HAP-1 (cell line): Measurements from ENCODE around the gene SLC2A6.

Experiments
- DNase-seq, 2 experiments: peaks; one replicate each; pipeline ENCODE4 v3.0.0-alpha.2; 2016 to 2020; ENCODE audit warnings: low spot score in 2 of 2
- H3K27me3 ChIP-seq: fragments of 250-450 bp; sonication (Bioruptor Pico); 2 replicates; pipeline ENCODE4 v1.5.1; 2020; ENCODE audit warnings: low read depth, mild to moderate bottlenecking, moderate library complexity
- H3K36me3 ChIP-seq: fragments of 250-450 bp; sonication (Bioruptor Pico); replicated peaks from 2 replicates; pipeline ENCODE4 v1.5.1; 2020; ENCODE audit warnings: mild to moderate bottlenecking
- H3K4me1 ChIP-seq: fragments of 250-450 bp; sonication (Bioruptor Pico); 2 replicates; pipeline ENCODE4 v1.5.1; 2020; ENCODE audit warnings: mild to moderate bottlenecking
- H3K4me3 ChIP-seq: fragments of 250-450 bp; sonication (Bioruptor Pico); 2 replicates; pipeline ENCODE4 v1.5.1; 2020; ENCODE audit warnings: mild to moderate bottlenecking, moderate library complexity
- H3K9me3 ChIP-seq: fragments of 250-450 bp; sonication (Bioruptor Pico); 2 replicates; pipeline ENCODE4 v1.5.1; 2020; ENCODE audit warnings: mild to moderate bottlenecking, moderate library complexity
- in situ Hi-C: fragments of 300-500 bp; cut with MboI; formaldehyde crosslinking; loops from 3 replicates; pipeline ENCODE4 v1.14.3; 2020; ENCODE audit warnings: low sequenced_read_pairs, inconsistent platforms, mixed read lengths

The SLC2A6 gene

DNA sequence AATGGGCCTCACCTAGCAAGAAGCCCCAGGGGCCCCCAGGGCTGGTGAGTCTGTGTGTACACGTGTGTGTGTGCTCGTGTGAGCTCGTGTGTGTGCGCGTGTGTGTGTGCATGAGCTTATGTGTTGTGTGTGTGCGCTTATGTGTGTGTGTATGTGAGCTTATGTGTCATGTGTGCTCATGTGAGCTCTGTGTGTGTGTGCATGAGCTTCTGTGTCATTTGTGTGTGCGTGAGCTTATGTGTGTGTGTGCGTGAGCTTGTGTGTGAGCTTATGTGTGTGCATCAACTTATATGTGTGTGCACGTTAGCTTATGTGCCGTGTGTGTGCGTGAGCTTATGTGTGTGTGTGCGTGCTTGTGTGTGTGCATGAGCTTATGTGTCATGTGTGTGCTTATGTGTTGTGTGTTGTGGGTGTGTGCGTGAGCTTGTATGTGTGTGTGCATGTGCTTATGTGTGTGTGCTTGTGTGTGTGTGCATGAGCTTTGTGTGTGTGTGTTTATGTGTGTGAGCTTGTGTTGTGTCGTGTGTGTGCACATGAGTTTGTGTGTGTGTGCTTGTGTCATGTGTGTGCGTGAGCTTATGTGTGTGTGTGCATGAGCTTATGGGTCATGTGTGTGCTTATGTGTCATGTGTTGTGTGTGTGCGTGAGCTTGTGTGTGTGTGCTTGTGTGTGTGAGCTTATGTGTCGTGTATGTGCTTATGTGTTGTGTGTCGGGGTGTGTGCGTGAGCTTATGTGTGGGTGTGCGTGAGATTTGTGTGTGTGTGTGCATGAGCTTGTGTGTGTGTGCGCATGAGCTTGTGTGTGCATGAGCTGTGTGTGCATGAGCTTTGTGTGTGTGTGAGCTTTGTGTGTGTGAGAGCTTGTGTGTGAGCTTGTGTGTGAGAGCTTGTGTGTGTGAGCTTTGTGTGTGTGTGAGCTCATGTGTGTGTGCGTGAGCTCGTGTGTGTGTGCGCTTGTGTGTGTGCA lies 16.7 kb upstream of the SLC2A6 start:
- Histone ChIP-seq H3K27me3 (0 out of 2 replicates have a peak, but pooled peaks cover 2% of the 10 kb centered on the region), H3K4me1 (no peaks in the 10 kb centered on the region), H3K36me3 (no peaks in the 10 kb centered on the region), H3K4me3 (no peak overlapping the region), H3K9me3 (no peaks in the 10 kb centered on the region)
- in situ Hi-C loops, result loop anchor here (25.0 kb wide), 1 partner anchor 458 kb away; the partner anchor contains the start of gene GTF3C5
- no peak for DNase-seq

DNA sequence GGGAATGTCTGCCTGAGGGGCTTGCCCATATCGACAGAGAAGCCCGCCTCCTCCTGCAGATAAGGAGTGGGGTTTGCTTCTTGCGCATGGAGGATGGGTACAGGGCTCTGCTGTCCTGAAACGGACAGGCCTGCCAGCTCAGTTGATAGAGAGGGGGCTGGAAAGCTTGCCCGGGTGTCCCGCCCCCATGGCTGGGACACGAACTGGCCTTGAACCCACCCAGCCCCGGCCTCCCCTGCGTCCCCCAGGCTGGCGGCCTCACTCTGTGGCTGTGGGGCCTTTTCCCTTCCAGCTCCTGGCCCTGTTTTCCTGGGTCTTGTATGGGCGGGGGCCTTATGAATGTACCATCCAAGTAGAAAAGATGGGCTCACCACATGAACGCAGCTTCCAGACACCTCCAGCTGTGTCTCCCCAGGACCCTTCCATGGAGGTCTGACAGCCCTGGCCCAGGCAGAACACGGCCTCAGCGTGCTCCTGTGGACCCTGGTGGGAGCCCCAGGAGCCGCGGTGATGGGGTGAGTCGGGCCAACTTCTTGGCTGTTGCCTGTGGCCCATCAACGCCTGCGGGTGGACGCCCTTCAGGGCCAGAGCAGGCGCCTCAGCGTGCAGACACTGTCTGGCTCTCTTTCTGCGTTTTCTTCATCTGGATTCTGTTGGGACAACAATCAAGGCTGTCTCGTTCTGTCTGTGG lies 15.9 kb upstream of the SLC2A6 start:
- in situ Hi-C loops, result loop anchor here (25.0 kb wide), 1 partner anchor 457 kb away; the partner anchor contains the start of gene GTF3C5
- no peak for DNase-seq
- no peaks in the 10 kb centered on the region for H3K4me1 ChIP-seq
- no peaks in the 10 kb centered on the region for H3K36me3 ChIP-seq
- no peak overlapping the region for H3K4me3 ChIP-seq
- peaks cover 6% of the 10 kb centered on the region; the same call in 1 of the 2 replicates for H3K27me3 ChIP-seq
- no peaks in the 10 kb centered on the region for H3K9me3 ChIP-seq

DNA sequence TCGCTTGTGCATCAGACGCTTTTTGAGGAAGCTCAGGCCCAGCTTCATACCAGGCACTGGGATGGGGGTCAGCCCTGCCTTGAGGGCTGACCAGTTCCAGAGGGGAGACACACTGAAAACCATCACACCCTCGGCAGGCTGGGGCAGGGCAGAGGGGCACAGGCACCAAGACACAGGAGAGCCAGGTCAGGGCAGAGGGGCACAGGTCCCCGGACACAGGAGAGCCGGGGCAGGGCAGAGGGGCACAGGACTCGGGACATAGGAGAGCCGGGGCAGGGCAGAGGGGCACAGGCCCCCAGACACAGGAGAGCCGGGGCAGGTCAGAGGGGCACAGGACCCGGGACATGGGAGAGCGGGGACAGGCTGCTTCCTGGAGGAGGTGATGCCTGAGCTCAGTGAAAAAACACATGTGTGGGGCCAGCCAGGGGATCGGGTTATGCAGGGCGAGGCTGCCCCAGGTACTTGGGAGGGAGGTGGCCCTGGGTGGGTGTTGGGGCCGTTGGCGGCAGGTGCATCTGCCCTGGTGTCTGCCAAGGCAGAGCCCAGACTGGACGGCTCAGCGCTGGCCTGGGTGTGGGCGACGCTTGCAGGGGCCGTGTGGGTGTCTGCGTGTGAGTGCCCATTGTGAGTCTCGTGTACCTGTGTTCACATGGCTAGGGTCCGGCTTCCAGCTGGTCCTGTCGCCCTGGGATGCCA lies 15.1 kb upstream of the SLC2A6 start:
- in situ Hi-C loops, result loop anchor here (25.0 kb wide), 1 partner anchor 457 kb away; the partner anchor contains the start of gene GTF3C5

DNA sequence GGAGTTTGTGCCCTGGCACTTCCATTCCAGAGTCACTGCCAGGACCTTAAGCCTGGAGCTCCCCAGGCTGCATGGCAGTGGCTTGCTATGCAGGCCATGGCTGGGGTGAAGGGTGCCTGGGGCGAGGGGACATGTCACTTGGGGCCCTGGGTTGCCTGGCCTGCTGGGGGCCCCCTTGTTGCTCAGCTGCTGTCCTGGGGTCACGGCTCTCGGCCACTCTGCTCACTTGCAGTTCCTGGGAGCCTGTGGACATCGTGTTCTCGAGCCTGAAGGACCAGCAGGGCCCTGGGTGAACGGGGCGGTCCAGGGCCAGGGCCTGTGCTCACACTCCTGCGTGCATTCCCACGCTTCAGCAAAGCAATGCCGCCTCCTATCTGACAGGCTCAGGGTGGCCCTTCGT lies 14.5 kb upstream of the SLC2A6 start:
- H3K27me3 ChIP-seq, result peaks cover 6% of the 10 kb centered on the region; the same call in 1 of the 2 replicates
- in situ Hi-C loops, result loop anchor here (25.0 kb wide), 1 partner anchor 456 kb away; the partner anchor contains the start of gene GTF3C5
- H3K36me3 ChIP-seq, result no peaks in the 10 kb centered on the region
- no peak overlapping the region for H3K4me3 ChIP-seq
- no peak for DNase-seq
- H3K4me1 ChIP-seq, result no peaks in the 10 kb centered on the region
- H3K9me3 ChIP-seq, result no peaks in the 10 kb centered on the region

More for the DNA sequence above, 15.1 kb upstream of the SLC2A6 start:
- Histone ChIP-seq H3K36me3 (no peaks in the 10 kb centered on the region), H3K4me3 (no peak overlapping the region), H3K4me1 (no peaks in the 10 kb centered on the region), H3K27me3 (peaks cover 6% of the 10 kb centered on the region; the same call in 1 of the 2 replicates), H3K9me3 (no peaks in the 10 kb centered on the region)
- no peak for DNase-seq

DNA sequence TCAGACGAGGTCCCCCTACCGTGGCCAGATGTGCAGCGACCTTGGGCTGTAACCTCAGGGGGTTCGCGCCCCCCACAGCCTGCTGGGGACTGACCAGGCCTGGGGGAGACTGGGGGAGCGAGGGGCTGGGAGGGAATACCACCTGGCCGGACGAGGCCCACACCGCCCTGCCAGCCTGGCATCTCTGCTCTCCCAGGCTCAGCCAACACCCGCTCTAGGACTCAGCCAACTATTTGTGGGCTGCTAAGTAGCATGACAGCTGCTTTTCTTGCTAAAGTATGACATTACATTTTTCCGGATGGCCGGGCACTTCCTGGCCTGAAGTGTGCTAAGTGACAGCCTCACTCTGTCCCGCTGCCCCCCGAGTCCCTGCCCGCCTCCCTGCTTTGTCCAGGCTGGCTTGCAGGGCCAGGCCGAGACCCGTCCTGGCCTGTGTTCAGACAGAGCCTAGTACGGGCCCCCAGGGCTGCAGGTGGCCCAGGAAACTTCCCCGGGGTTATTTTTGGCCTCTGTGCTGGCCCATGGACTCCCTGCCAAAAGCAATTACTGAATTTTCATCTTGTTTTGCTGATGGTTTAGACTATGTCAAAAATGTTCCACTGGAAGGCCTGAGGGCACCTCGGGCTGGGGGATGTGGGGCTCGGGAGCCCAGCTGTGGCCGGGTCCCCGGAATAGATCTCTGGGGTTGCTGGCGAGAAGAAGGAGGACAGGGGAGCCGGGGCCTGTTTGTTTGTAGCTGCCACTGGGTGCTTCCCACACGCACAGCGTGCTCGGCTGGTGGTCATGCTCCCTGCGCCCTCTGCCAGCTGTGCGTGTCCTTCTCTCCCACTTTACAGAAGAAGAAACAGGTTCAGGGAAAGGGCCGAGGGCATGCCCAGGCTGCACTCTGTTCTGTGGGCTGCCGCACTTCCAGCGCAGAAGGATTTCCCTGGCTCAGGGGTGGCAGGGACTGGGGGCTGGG lies 13.4 kb upstream of the SLC2A6 start:
- no peak for DNase-seq
- in situ Hi-C loops, result loop anchor here (25.0 kb wide), 1 partner anchor 455 kb away; the partner anchor contains the start of gene GTF3C5

DNA sequence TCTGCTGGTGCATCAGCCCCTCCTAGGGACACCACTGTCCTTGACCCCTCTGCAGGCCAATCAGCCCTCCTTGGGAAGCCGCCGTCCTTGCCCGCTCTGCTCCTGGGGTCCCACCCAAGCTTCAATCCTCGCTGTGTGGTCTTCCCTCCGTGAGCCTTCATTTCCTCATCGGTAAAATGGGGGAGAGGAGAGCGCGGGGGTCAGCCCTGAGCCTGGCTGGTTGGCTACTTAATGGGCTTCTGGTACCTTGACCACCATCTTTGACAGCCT lies 12.7 kb upstream of the SLC2A6 start:
- in situ Hi-C loops, result loop anchor here (25.0 kb wide), 1 partner anchor 454 kb away; the partner anchor contains the start of gene GTF3C5
- H3K4me1 ChIP-seq, result no peaks in the 10 kb centered on the region
- H3K4me3 ChIP-seq, result no peak overlapping the region
- H3K27me3 ChIP-seq, result peaks cover 6% of the 10 kb centered on the region; the same call in 1 of the 2 replicates
- H3K9me3 ChIP-seq, result no peaks in the 10 kb centered on the region
- DNase-seq, result no peak
- H3K36me3 ChIP-seq, result no peaks in the 10 kb centered on the region

More for the DNA sequence above, 13.4 kb upstream of the SLC2A6 start:
- peaks cover 6% of the 10 kb centered on the region; the same call in 1 of the 2 replicates for H3K27me3 ChIP-seq
- no peaks in the 10 kb centered on the region for H3K36me3 ChIP-seq
- H3K4me3 ChIP-seq, result no peak overlapping the region
- H3K9me3 ChIP-seq, result no peaks in the 10 kb centered on the region
- no peaks in the 10 kb centered on the region for H3K4me1 ChIP-seq

DNA sequence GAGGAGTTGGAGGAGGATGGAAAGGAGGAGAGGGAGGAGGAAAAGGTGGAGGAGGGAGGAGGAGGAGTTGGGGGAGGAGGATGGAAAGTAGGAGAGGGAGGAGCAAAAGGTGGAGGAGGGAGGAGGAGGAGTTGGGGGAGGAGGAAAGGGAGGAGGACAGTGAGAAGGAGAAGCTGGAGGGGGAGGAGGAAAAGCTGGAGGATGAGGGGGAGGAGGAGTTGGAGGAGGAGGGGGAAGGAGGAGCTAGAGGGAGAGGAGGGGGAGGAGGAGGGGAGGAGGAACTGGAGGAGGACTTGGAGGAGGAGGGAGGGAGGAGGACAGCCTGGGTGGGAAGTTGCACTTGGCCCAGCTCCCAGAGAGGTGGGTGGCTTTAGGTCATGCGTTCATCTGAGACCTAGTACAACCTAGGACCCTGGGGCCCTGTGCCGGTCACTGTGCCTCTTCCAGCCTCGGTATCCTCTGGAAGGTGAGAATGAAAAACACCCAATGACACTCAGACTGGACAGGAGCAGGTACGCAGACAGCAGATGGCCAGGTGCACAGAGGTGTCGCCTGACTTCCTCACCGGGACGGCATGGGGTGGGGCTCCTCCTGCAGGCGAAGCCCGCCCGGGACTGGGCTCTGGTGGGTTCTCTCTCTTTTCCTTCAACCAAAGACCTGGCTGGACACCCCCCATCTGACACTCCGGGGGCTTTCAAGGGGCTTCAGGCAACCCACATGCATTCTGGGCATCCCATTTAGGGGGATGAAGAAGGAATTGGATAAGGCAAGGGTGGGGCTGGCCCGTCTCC lies 12.2 kb upstream of the SLC2A6 start:
- Histone ChIP-seq H3K36me3 (no peaks in the 10 kb centered on the region), H3K9me3 (no peaks in the 10 kb centered on the region), H3K4me1 (no peaks in the 10 kb centered on the region), H3K27me3 (peaks cover 3% of the 10 kb centered on the region; the same call in 1 of the 2 replicates), H3K4me3 (no peak overlapping the region)
- in situ Hi-C loops, result loop anchor here (25.0 kb wide), 1 partner anchor 454 kb away; the partner anchor contains the start of gene GTF3C5
- no peak for DNase-seq

DNA sequence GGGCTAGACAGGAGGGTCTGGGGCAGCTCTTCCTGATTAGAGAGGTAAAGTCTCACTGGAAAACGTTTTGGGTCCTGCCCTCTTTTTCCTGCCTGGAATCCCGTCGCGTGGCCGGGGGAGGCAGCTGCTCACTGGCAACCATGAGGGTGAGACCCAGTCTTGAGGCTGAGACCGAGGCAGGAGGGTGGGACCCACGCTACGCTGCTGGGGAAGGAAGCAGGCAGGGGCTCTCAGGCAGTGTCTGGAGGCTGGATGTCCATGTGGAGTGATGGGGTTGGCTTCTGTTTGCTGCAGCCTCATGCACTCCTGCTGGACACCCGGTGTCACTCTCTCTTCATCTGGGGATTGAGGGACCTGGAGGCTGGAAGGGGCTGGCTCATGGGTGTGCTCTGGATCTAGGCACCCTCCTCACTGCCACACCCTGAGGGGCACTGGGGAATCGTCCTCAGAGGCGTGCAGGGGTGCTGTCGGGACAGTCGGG lies 11.3 kb upstream of the SLC2A6 start:
- in situ Hi-C loops, result loop anchor here (25.0 kb wide), 1 partner anchor 453 kb away; the partner anchor contains the start of gene GTF3C5
- Histone ChIP-seq H3K4me3 (no peak overlapping the region), H3K9me3 (no peaks in the 10 kb centered on the region), H3K36me3 (no peaks in the 10 kb centered on the region), H3K4me1 (no peaks in the 10 kb centered on the region), H3K27me3 (peaks cover 3% of the 10 kb centered on the region; the same call in 1 of the 2 replicates)
- no peak for DNase-seq

DNA sequence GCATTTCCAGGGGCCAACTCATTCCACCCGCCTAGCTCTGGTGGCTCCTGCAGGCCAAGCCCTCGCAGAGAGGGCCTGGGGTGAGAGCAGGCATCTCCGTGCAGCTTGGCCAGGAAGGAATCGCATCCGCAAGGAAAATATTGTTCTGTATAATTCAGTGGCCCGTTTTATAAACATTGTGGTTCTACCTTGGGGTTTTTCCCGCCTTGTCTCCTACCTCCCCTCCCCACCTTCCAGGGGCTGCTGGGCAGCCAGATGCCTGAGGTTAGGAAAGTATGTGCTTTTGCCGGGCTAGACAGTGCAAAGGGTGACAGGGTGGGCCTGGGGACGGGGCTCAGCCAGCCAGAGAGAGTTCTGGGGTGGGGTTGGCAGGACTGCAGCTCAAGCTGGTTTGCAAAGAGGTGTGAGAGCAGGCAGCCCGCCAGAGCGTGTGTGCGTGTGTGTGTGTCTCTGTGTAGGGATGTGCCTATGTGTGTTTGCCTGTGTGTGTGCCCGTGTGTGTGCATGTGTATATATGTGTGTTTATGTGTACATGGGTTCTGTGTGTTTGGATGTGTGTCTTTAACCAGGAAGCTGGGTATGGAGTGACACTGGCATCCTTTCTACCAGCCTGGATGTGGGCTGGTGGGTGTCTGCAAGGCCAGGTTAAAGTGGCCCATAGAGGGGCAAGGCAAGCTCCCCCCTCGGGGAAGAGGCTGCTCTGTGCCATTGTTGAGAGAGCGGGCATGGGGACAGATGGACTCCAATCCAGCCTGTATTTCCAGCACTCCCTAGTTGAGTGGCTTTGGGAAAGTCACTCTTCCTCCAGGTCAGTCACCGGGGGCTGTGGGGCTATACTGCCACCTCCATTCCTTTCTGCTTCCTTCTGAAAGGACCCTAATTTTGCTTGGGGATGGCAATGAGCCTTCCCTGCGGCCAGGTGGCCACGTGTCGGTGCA lies 10.6 kb upstream of the SLC2A6 start:
- H3K9me3 ChIP-seq, result no peaks in the 10 kb centered on the region
- peaks cover 3% of the 10 kb centered on the region; the same call in 1 of the 2 replicates for H3K27me3 ChIP-seq
- no peaks in the 10 kb centered on the region for H3K36me3 ChIP-seq
- no peaks in the 10 kb centered on the region for H3K4me1 ChIP-seq
- no peak for DNase-seq
- in situ Hi-C loops, result loop anchor here (5.0 to 25.0 kb wide), 3 partner anchors 145 to 452 kb away; partner anchors contain the start of genes GTF3C5, MED22 and RPL7A
- H3K4me3 ChIP-seq, result no peak overlapping the region

DNA sequence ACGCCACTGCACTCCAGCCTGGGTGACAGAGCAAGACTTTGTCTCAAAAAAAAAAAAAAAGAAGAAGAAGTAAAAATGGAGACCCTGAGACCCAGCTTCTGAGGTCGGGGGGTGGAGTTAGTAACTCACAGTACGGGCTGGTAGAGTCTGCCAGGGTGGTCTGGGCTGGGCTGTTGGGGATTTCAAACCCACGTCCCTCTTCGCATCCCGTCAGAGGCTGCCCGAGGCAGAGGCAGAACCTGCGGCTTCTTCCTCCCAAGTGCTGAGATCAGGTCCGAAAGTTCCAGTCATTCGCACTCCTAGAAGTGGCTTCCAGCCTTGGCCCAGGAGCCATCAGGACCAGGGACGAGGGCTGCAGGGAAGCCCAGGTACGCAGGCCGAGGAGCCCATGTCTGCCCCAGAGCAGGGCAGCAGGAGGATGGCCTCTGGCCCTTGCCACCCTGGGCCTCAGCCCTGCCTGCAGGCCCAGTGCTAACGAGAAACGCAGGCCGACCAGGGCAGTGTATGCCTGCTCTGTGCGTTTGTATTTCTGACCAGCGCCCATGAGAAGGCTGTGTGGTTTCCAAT lies 9.9 kb upstream of the SLC2A6 start:
- H3K36me3 ChIP-seq, result no peaks in the 10 kb centered on the region
- H3K4me1 ChIP-seq, result no peaks in the 10 kb centered on the region
- H3K9me3 ChIP-seq, result no peaks in the 10 kb centered on the region
- H3K27me3 ChIP-seq, result peaks cover 3% of the 10 kb centered on the region; the same call in 1 of the 2 replicates
- in situ Hi-C loops, result loop anchor here (5.0 to 25.0 kb wide), 3 partner anchors 144 to 451 kb away; partner anchors contain the start of genes GTF3C5, MED22 and RPL7A
- no peak for DNase-seq
- no peak overlapping the region for H3K4me3 ChIP-seq
